ENCODE results near the gene CDX2.
A peak's percentile ranks its signal among the peaks of the same experiment; 100 is the strongest.

Gene CDX2

DNA sequence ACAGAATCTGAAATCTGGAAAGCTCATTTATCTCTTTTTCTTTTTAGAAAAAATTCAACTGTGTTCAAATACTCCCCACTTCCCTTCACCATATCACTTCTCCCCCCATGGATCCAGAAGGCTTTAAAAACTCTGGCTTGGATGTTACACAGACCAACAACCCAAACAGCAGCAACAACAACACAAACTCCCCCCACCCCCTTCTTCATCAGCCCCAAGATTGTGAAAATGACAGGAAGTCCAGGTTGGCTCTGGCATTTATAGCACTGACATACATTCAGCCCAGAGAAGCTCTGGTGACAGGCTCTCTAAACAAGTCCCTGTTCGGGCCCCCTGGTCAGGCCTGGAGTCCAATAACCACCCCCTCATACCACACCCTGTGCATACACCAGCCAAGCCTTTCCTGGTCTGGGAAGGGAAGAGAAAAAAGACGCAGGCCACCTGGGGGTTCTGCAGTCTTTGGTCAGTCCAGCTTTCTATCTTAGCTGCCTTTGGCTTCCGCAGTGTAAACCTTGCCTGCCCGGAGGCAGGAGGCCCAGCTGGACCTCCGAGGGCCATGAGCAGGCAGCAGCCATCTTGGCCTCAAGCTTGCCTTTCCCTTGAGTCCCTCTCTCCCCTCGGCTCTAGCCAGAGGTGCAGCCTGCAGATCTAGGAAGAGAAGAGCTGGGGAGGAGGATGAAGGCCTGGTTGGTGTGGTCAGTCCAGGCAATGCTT is 6.8 kb downstream of the CDX2 start:
- POLR2A ChIA-PET = no interaction called here
- Histone ChIP-seq H3K4me1 (ENCODE audit: control extremely low read depth in 1 of 4, control insufficient read depth in 4 of 4, insufficient read depth in 4 of 4, low read length in 3 of 4) (peaks cover 0 to 29% (median 20%) of the 10 kb centered on the region in 4 experiments), H3K27me3 (replicated peaks in 2 of 5; ENCODE audit: control insufficient read depth in 4 of 5, insufficient read depth in 5 of 5, low read length in 4 of 5) (peaks cover 16 to 100% (median 60%) of the 10 kb centered on the region in 5 experiments), H3K9me3 (ENCODE audit: control extremely low read depth in 1 of 5, control insufficient read depth in 4 of 5, insufficient read depth in 2 of 5, low read depth in 1 of 5, low read length in 4 of 5) (no peaks in the 10 kb centered on the region), H3K4me3 (ENCODE audit: control insufficient read depth in 1 of 7, extremely low read depth in 1 of 7, insufficient read depth in 4 of 7, low read depth in 2 of 7, low read length in 6 of 7) (no peak overlapping the region), H3K36me3 (ENCODE audit: control insufficient read depth in 4 of 4, insufficient read depth in 4 of 4, low read length in 3 of 4) (no peaks in the 10 kb centered on the region), H3K27ac (ENCODE audit: insufficient read depth in 1 of 2, low read depth in 1 of 2, low read length in 2 of 2, poor library complexity in 1 of 2, severe bottlenecking in 2 of 2) (no peak overlapping the region)
- no peak for DNase-seq
- CTCF ChIA-PET = interaction anchor here (0.7 to 4.1 kb wide), 5 partner anchors 8 to 600 kb away, joined by 3 to 16 read pairs (median 7); no protein-coding TSS in a partner anchor
- WGBS (ENCODE audit: insufficient coverage) = 57% methylated on average over 4 of the region's 6 CpGs

DNA sequence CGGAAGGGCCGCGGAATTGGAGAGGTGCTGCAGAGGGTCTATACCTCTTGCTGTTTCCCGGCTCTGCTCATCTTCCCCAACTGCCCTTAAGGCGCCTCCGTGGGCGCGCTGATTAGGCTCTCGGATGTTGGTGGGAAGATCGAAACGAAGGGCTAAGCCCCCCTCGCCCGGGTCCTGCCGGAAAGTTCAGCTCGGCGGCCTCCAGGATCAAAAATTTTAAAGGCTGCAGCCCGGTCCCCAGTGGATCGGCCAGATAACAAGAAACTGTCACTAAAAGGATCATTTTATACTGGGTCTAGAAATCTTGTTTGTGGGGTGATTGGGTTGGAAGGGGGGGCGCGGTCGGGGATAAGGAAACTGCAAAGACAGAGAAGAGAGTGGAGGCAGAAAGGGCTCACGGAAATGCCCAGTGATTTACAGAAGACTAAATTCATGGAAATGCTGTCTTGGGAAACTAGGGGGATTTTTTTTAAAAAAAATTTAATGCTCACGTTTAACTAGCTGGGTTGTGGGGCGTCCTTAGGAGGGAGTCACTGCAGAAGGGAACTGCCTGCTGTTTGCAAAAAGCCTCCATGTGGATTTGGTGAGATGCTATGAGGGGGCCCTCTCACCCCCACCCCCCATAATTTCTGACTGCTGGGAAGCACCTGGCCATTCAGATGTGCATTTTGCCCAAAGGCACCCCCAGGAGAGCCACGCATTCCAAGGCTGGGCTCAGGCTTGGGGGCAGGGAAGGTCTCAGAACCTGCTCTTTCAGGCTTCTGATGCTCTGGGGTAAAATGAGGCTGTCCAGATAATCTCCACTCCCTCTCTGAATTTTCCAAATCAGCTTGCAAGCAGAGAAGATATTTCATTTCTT is 7.7 kb downstream of the CDX2 start:
- ChIA-PET CTCF (interaction anchor here (1.3 to 3.0 kb wide), 3 partner anchors 13 to 133 kb away, joined by 3 to 11 read pairs (median 4); no protein-coding TSS in a partner anchor), POLR2A (interaction anchor here (1.0 kb wide), 1 partner anchor 8 kb away, joined by 4 read pairs; no protein-coding TSS in a partner anchor)
- WGBS (ENCODE audit: insufficient coverage) = 6% methylated on average over 25 of the region's 25 CpGs
- no peak for DNase-seq
- Histone ChIP-seq H3K36me3 (ENCODE audit: control insufficient read depth in 4 of 4, insufficient read depth in 4 of 4, low read length in 3 of 4) (no peaks in the 10 kb centered on the region), H3K27ac (ENCODE audit: insufficient read depth in 1 of 2, low read depth in 1 of 2, low read length in 2 of 2, poor library complexity in 1 of 2, severe bottlenecking in 2 of 2) (no peak overlapping the region), H3K27me3 (replicated peaks in 2 of 5; ENCODE audit: control insufficient read depth in 4 of 5, insufficient read depth in 5 of 5, low read length in 4 of 5) (peaks cover 21 to 99% (median 66%) of the 10 kb centered on the region in 5 experiments), H3K4me1 (ENCODE audit: control extremely low read depth in 1 of 4, control insufficient read depth in 4 of 4, insufficient read depth in 4 of 4, low read length in 3 of 4) (peaks cover 0 to 20% (median 16%) of the 10 kb centered on the region in 4 experiments), H3K9me3 (ENCODE audit: control extremely low read depth in 1 of 5, control insufficient read depth in 4 of 5, insufficient read depth in 2 of 5, low read depth in 1 of 5, low read length in 4 of 5) (no peaks in the 10 kb centered on the region), H3K4me3 (ENCODE audit: control insufficient read depth in 1 of 7, extremely low read depth in 1 of 7, insufficient read depth in 4 of 7, low read depth in 2 of 7, low read length in 6 of 7) (peak overlapping the region in 3 of 7 experiments; percentile 50 to 64 (median 61))

DNA sequence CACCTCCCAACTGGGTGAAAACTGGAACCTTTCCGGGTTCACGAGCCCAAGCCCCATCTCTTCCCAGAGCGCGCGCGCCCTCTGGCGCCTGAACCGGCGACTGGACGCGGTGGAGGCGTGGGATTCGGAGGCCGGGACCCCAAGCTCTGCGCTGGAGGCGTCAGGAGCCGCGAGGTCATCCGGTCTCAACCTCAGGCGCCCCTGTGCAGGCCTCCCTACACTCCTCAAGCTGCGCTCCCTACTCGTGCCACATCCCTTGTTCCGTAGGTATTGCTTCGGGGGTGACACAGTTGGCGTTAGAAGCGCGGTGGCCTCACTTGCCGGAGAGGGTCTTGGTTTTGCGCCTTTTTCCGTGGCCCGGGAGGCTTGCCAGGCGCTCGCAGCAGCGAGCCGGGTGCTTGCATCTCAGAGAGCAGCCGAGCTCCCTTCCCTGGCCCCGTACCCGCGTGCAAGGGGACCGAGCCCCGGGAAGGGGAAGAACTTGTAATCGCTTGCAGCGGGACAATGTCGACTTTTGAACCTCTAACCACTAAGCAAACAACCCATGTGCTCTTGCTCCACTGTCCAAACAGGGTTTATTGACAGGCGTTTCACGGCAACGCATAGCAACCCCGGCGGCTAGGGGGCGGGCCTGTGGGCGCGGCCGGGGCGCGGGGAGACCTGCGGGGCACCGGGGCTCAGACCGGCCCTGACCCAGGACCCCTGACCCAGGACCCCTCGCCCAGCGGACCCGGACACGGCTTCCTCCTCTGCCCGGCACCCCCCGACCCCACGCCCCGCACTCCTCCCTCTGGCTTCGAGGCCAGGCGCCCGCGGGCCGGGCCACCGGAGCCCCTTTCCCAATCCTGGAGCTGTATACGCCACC is 8.5 kb downstream of the CDX2 start:
- under 1% methylated on average over 58 of the region's 73 CpGs for WGBS (ENCODE audit: insufficient coverage)
- Histone ChIP-seq H3K27me3 (replicated peaks in 2 of 5; ENCODE audit: control insufficient read depth in 4 of 5, insufficient read depth in 5 of 5, low read length in 4 of 5) (peaks cover 26 to 99% (median 64%) of the 10 kb centered on the region in 5 experiments), H3K9me3 (ENCODE audit: control extremely low read depth in 1 of 5, control insufficient read depth in 4 of 5, insufficient read depth in 2 of 5, low read depth in 1 of 5, low read length in 4 of 5) (no peaks in the 10 kb centered on the region), H3K27ac (ENCODE audit: insufficient read depth in 1 of 2, low read depth in 1 of 2, low read length in 2 of 2, poor library complexity in 1 of 2, severe bottlenecking in 2 of 2) (no peak overlapping the region), H3K4me1 (ENCODE audit: control extremely low read depth in 1 of 4, control insufficient read depth in 4 of 4, insufficient read depth in 4 of 4, low read length in 3 of 4) (peaks cover 0 to 17% (median 14%) of the 10 kb centered on the region in 4 experiments), H3K4me3 (ENCODE audit: control insufficient read depth in 1 of 7, extremely low read depth in 1 of 7, insufficient read depth in 4 of 7, low read depth in 2 of 7, low read length in 6 of 7) (peak overlapping the region in 5 of 7 experiments; percentile 8 to 64 (median 50)), H3K36me3 (ENCODE audit: control insufficient read depth in 4 of 4, insufficient read depth in 4 of 4, low read length in 3 of 4) (no peaks in the 10 kb centered on the region)
- peak; percentile 50 to 83 (median 76) for DNase-seq
- ChIA-PET CTCF (interaction anchor here (1.3 to 3.0 kb wide), 2 partner anchors 14 to 124 kb away, joined by 4 to 11 read pairs; no protein-coding TSS in a partner anchor), POLR2A (interaction anchor here (1.0 kb wide), 1 partner anchor 9 kb away, joined by 4 read pairs; no protein-coding TSS in a partner anchor)

DNA sequence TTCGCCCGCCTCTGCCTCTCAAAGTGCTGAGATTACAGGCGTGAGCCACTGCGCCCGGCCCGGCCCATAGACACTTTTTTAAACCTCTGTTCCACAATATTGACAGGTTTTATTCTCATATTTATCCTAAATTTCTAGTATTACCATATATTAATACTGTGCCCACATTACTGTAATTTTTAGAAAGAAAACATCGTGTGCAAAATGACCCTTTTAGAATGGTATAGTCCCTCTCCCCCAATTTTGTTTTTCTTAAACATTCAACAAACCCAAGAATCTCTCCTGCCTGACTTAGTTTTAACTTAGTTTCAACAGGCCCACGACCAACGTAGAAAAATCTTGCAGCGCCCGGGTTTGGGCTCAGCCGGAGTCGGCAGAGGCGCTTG is 9.1 kb downstream of the CDX2 start:
- no peak for DNase-seq
- H3K27me3 ChIP-seq (replicated peaks in 2 of 5; ENCODE audit: control insufficient read depth in 4 of 5, insufficient read depth in 5 of 5, low read length in 4 of 5) = peaks cover 30 to 99% (median 60%) of the 10 kb centered on the region in 5 experiments
- H3K4me1 ChIP-seq (ENCODE audit: control extremely low read depth in 1 of 4, control insufficient read depth in 4 of 4, insufficient read depth in 4 of 4, low read length in 3 of 4) = peaks cover 0 to 17% (median 14%) of the 10 kb centered on the region in 4 experiments
- ChIA-PET CTCF (interaction anchor here (1.3 to 3.0 kb wide), 4 partner anchors 10 to 123 kb away, joined by 4 to 11 read pairs (median 6); partner anchors contain the start of gene CDX2), POLR2A (interaction anchor here (1.0 kb wide), 1 partner anchor 10 kb away, joined by 4 read pairs; no protein-coding TSS in a partner anchor)
- no peaks in the 10 kb centered on the region for H3K36me3 ChIP-seq (ENCODE audit: control insufficient read depth in 4 of 4, insufficient read depth in 4 of 4, low read length in 3 of 4)
- 19% methylated on average over 9 of the region's 14 CpGs for WGBS (ENCODE audit: insufficient coverage)
- peak overlapping the region in 3 of 7 experiments; percentile 29 to 61 (median 50) for H3K4me3 ChIP-seq (ENCODE audit: control insufficient read depth in 1 of 7, extremely low read depth in 1 of 7, insufficient read depth in 4 of 7, low read depth in 2 of 7, low read length in 6 of 7)
- H3K27ac ChIP-seq (ENCODE audit: insufficient read depth in 1 of 2, low read depth in 1 of 2, low read length in 2 of 2, poor library complexity in 1 of 2, severe bottlenecking in 2 of 2) = no peak overlapping the region
- H3K9me3 ChIP-seq (ENCODE audit: control extremely low read depth in 1 of 5, control insufficient read depth in 4 of 5, insufficient read depth in 2 of 5, low read depth in 1 of 5, low read length in 4 of 5) = no peaks in the 10 kb centered on the region

DNA sequence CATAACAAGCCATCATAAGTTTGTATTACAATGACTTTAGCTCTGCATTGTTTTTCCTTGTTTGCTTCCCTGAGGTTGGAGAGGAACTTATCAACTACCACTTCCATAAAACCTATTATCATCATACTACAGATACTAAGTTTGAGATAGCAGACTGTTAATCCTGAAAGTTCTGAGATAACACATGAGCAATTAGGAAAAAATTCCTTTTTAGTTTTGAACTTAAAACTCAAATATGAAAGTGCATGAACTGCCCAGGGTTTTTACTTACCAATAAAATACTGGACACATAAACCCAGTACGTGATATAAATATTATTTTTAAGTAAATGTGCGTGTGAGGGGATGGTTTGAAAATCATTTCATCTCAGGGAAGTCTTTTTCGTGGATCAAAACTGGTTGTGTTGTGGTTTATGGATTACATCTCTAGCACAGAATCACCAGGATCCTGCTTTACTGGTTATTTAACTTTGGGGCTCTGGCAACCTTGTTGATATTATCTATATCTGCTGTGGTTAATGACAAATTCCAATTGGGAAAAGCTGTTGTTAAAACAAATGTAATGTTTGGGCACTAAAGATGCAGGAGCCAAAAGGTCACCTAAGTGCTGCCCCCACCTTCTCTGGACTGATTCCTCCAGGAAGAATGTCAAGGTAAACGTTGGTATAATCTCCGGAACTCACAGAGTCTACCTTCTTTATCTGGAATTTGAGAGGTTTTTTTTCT is 12.4 kb downstream of the CDX2 start:
- CTCF ChIA-PET = interaction anchor here (1.4 to 5.2 kb wide), 8 partner anchors 8 to 596 kb away, joined by 4 to 33 read pairs (median 4); no protein-coding TSS in a partner anchor
- H3K9me3 ChIP-seq (ENCODE audit: control extremely low read depth in 1 of 5, control insufficient read depth in 4 of 5, insufficient read depth in 2 of 5, low read depth in 1 of 5, low read length in 4 of 5) = no peaks in the 10 kb centered on the region

More for the DNA sequence above, 12.4 kb downstream of the CDX2 start:
- Histone ChIP-seq H3K4me3 (ENCODE audit: control insufficient read depth in 1 of 7, extremely low read depth in 1 of 7, insufficient read depth in 4 of 7, low read depth in 2 of 7, low read length in 6 of 7) (no peak overlapping the region), H3K4me1 (ENCODE audit: control extremely low read depth in 1 of 4, control insufficient read depth in 4 of 4, insufficient read depth in 4 of 4, low read length in 3 of 4) (peaks cover 0 to 35% (median 34%) of the 10 kb centered on the region in 4 experiments), H3K36me3 (ENCODE audit: control insufficient read depth in 4 of 4, insufficient read depth in 4 of 4, low read length in 3 of 4) (no peaks in the 10 kb centered on the region), H3K27me3 (replicated peaks in 2 of 5; ENCODE audit: control insufficient read depth in 4 of 5, insufficient read depth in 5 of 5, low read length in 4 of 5) (peaks cover 23 to 99% (median 60%) of the 10 kb centered on the region in 5 experiments), H3K27ac (ENCODE audit: insufficient read depth in 1 of 2, low read depth in 1 of 2, low read length in 2 of 2, poor library complexity in 1 of 2, severe bottlenecking in 2 of 2) (no peak overlapping the region)
- POLR2A ChIA-PET = interaction anchor here (0.7 kb wide), 1 partner anchor 315 kb away, joined by 5 read pairs; no protein-coding TSS in a partner anchor
- no peak for DNase-seq
- WGBS (ENCODE audit: insufficient coverage) = 17% methylated on average over 1 of the region's 5 CpGs

All from common myeloid progenitor, CD34-positive (primary cell).